ENCODE results near the gene ISLR.
"Not testable (repeated sequence)": the region's sequence is repeated elsewhere in the genome, so short reads cannot be mapped to it uniquely, and the experiment has no call there.

Gene ISLR

GRCh38 chr15:74136814-74137536 is 36.5 kb upstream of the ISLR start:
- no peak for DNase-seq (ENCODE audit: low read depth in 2 of 3, low spot score in 2 of 3)

GRCh38 chr15:74137537-74137894 is 36.0 kb upstream of the ISLR start:
- no peak for DNase-seq (ENCODE audit: low read depth in 2 of 3, low spot score in 2 of 3)

- DNase-seq (ENCODE audit: low read depth in 2 of 3, low spot score in 2 of 3) = no peak
Observed at GRCh38 chr15:74138642-74139041, 34.9 kb upstream of the ISLR start.

GRCh38 chr15:74141591-74141990 is 31.9 kb upstream of the ISLR start:
- no peak for DNase-seq (ENCODE audit: low read depth in 2 of 3, low spot score in 2 of 3)

GRCh38 chr15:74144153-74144775 is 29.2 kb upstream of the ISLR start:
- no peak for DNase-seq (ENCODE audit: low read depth in 2 of 3, low spot score in 2 of 3)

GRCh38 chr15:74146277-74146800 is 27.2 kb upstream of the ISLR start:
- no peak for DNase-seq (ENCODE audit: low read depth in 2 of 3, low spot score in 2 of 3)

- DNase-seq (ENCODE audit: low read depth in 2 of 3, low spot score in 2 of 3) = no peak
Observed at GRCh38 chr15:74147051-74147450, 26.5 kb upstream of the ISLR start.

- no peak for DNase-seq (ENCODE audit: low read depth in 2 of 3, low spot score in 2 of 3)
Observed at GRCh38 chr15:74155766-74156417, 17.6 kb upstream of the ISLR start.

- DNase-seq (ENCODE audit: low read depth in 2 of 3, low spot score in 2 of 3) = no peak
Observed at GRCh38 chr15:74156678-74157411, 16.7 kb upstream of the ISLR start.

- no peak for DNase-seq (ENCODE audit: low read depth in 2 of 3, low spot score in 2 of 3)
Observed at GRCh38 chr15:74157868-74158827, 15.4 kb upstream of the ISLR start.

- DNase-seq (ENCODE audit: low read depth in 2 of 3, low spot score in 2 of 3) = no peak
Observed at GRCh38 chr15:74158855-74159650, 14.5 kb upstream of the ISLR start.

GRCh38 chr15:74159773-74160172 is 13.7 kb upstream of the ISLR start:
- DNase-seq (ENCODE audit: low read depth in 2 of 3, low spot score in 2 of 3) = no peak

- DNase-seq (ENCODE audit: low read depth in 2 of 3, low spot score in 2 of 3) = not testable (repeated sequence)
Observed at GRCh38 chr15:74160390-74160789, 13.1 kb upstream of the ISLR start.

GRCh38 chr15:74162195-74162536 is 11.3 kb upstream of the ISLR start:
- not testable (repeated sequence) for DNase-seq (ENCODE audit: low read depth in 2 of 3, low spot score in 2 of 3)

- DNase-seq (ENCODE audit: low read depth in 2 of 3, low spot score in 2 of 3) = no peak
Observed at GRCh38 chr15:74165461-74165860, 8.0 kb upstream of the ISLR start.

GRCh38 chr15:74167891-74168331 is 5.6 kb upstream of the ISLR start:
- DNase-seq (ENCODE audit: low read depth in 2 of 3, low spot score in 2 of 3) = no peak

- DNase-seq (ENCODE audit: low read depth in 2 of 3, low spot score in 2 of 3) = no peak
Observed at GRCh38 chr15:74168711-74169126, 4.8 kb upstream of the ISLR start.

- no peak for DNase-seq (ENCODE audit: low read depth in 2 of 3, low spot score in 2 of 3)
Observed at GRCh38 chr15:74170071-74170844, 3.3 kb upstream of the ISLR start.
